Panc1 (cell line): ENCODE results near the gene KCNB1. TPM values are rescaled to one million over a fixed set of nuclear protein-coding genes. Genes with fewer than 3 reads are reported as not detected.

Experiments used
- ATAC-seq: fragments of 200-7000 bp; cut with Tn5 transposase; 2 replicates; pipeline ENCODE4 v1.9.1; 2020; ENCODE audit warnings: mild to moderate bottlenecking, moderate library complexity
- BruUV-seq: library from RNA; stranded (reverse); fragments of 400-500 nt; replicated peaks from 2 replicates; lab custom pipeline; 2021; lab: Mats Ljungman, UMichigan
- CTCF ChIA-PET: fragments of 300-600 bp; sonication (Branson Sonifier 250); formaldehyde crosslinking; loops from one replicate; lab custom pipeline; 2022; ENCODE audit warnings: antibody characterized with exemption; lab: Charles Lee
- POLR2A ChIA-PET: fragments of 300-600 bp; sonication (Branson Sonifier 250); formaldehyde crosslinking; loops from one replicate; lab custom pipeline; 2022; ENCODE audit warnings: antibody characterized with exemption; lab: Charles Lee
- DNase-seq: peaks from one replicate; pipeline ENCODE4 v3.0.0-alpha.2; 2010; ENCODE audit warnings: low read depth, low spot score
- H3K27ac ChIP-seq: 2 replicates; pipeline ENCODE4 v1.5.1; 2011; ENCODE audit warnings: mild to moderate bottlenecking, low read length, inconsistent platforms
- H3K27me3 ChIP-seq: fragments of 200-500 bp; sonication (Bioruptor generic); 2 replicates; pipeline ENCODE4 v1.6.0; 2014; ENCODE audit warnings: low read length, inconsistent platforms; ENCODE audit not compliant: control insufficient read depth, insufficient read depth
- H3K36me3 ChIP-seq: fragments of 200-500 bp; sonication (Bioruptor generic); 2 replicates; pipeline ENCODE4 v1.5.1; 2014; ENCODE audit warnings: inconsistent platforms, mild to moderate bottlenecking, low read length, moderate library complexity; ENCODE audit not compliant: control insufficient read depth, insufficient read depth
- H3K4me1 ChIP-seq: 2 replicates; pipeline ENCODE4 v1.5.1; 2011; ENCODE audit warnings: inconsistent platforms, mild to moderate bottlenecking, low read length, moderate library complexity; ENCODE audit not compliant: control insufficient read depth, insufficient read depth
- H3K4me3 ChIP-seq, 2 experiments: 2 replicates each; pipeline ENCODE4 v1.5.1; 2011 to 2012; ENCODE audit warnings: low read depth in 2 of 2, low read length in 2 of 2, mild to moderate bottlenecking in 2 of 2, inconsistent platforms in 1 of 2, moderate library complexity in 1 of 2
- H3K9me3 ChIP-seq: fragments of 200-500 bp; sonication (Bioruptor generic); 2 replicates; pipeline ENCODE4 v1.5.1; 2014; ENCODE audit warnings: low read depth, mild to moderate bottlenecking, inconsistent platforms, low read length, moderate library complexity; ENCODE audit not compliant: control insufficient read depth, insufficient read depth
- POLR2AphosphoS5 ChIP-seq: IDR thresholded peaks from 2 replicates; pipeline ENCODE4 v1.6.1; 2012; ENCODE audit warnings: mild to moderate bottlenecking, low read depth, low read length, moderate library complexity
- SIN3A ChIP-seq: IDR thresholded peaks from 2 replicates; pipeline ENCODE4 v1.6.1; 2012; ENCODE audit warnings: low read depth, mild to moderate bottlenecking, low read length, moderate library complexity, borderline replicate concordance; ENCODE audit not compliant: insufficient read depth
- TCF7L2 ChIP-seq: IDR thresholded peaks from 2 replicates; pipeline ENCODE4 v1.6.1; 2011; ENCODE audit warnings: mild to moderate bottlenecking, low read depth, low read length, inconsistent platforms
- in situ Hi-C: cut with HindIII; loops from 2 replicates; pipeline ENCODE4 v1.10.0; 2016; ENCODE audit warnings: low sequenced_read_pairs, low pct_unique_long_range_greater_than_20kb
- intact Hi-C: fragments of 100-400 bp; cut with micrococcal nuclease; formaldehyde crosslinking; loops from one replicate; pipeline ENCODE4 v1.10.0; 2022; ENCODE audit not compliant: unreplicated experiment
- total RNA-seq: library from RNA; stranded (reverse); gene quantifications from one replicate; pipeline ENCODE4 v1.2.1, GENCODE V29; 2021; ENCODE audit not compliant: unreplicated experiment
- TF ChIP-seq, protein P1 (sequence below): fragments of 450-650 bp; IDR thresholded peaks from 2 replicates; pipeline ENCODE4 v1.5.1; 2017; ENCODE audit warnings: mild to moderate bottlenecking
- TF ChIP-seq, protein P2 (sequence below), 2 experiments: IDR thresholded peaks; 2 replicates each; pipeline ENCODE4 v1.6.1; 2011 to 2012; ENCODE audit warnings: low read depth in 2 of 2, control low read depth in 1 of 2, low read length in 1 of 2, mild to moderate bottlenecking in 1 of 2, moderate library complexity in 1 of 2; ENCODE audit not compliant: insufficient read depth in 1 of 2

Gene KCNB1
- total RNA-seq, 1 experiment from 2014 or later, result 11.1 TPM

DNA sequence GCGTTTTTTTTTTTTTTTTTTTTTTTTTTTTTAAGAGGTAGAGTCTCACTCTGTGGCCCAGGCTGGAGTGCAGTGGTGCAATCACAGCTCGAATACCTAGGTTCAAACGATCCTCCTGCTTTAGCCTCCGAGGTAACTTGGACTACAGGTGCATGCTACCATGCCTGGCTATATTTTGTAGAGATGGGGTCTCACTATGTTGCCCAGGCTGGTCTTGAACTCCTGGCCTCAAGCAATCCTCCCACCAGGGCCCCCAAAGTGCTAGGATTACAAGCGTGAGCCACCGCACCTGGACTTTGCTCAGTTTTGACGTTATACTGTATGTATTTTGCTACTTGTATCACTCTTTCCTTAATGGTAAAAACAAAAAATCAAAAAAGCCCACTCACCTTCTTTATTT lies 103.1 kb downstream of the KCNB1 start:
- intact Hi-C loops, result no loop called here
- no TSS peak for BruUV-seq

DNA sequence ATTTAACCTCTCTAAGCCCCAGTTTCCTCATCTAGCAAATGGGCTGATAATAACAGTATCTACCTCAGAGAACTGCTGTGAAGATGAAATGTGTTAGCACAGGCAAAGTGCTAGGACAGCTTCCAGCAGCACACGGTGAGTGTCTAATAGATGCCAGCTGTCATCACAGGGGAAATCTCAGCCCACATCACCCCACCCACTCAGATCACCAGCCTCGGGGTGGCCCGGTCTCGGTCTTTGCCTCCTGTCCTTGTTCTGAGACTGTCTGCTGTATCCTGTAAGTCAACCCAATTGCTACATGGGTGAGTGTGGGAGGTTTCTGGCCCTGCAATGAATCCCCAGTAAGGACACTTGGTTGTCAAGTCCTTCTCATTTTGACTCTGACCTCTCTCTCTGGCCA lies 105.1 kb downstream of the KCNB1 start:
- no TSS peak for BruUV-seq

More for the DNA sequence above, 103.1 kb downstream of the KCNB1 start:
- no peak for DNase-seq
- H3K27ac ChIP-seq, result peak overlapping the region; percentile 94; the same call in 1 of the 2 replicates
- no peaks in the 10 kb centered on the region for H3K36me3 ChIP-seq
- ATAC-seq, result no peak
- ChIA-PET POLR2A (no interaction called here), CTCF (interaction anchor here (0.6 kb wide), 1 partner anchor 1997 kb away, joined by 3 read pairs; no protein-coding TSS in a partner anchor)
- no peak for TF ChIP-seq TCF7L2
- no peak for TF ChIP-seq SIN3A
- TF ChIP-seq, protein P1, sequence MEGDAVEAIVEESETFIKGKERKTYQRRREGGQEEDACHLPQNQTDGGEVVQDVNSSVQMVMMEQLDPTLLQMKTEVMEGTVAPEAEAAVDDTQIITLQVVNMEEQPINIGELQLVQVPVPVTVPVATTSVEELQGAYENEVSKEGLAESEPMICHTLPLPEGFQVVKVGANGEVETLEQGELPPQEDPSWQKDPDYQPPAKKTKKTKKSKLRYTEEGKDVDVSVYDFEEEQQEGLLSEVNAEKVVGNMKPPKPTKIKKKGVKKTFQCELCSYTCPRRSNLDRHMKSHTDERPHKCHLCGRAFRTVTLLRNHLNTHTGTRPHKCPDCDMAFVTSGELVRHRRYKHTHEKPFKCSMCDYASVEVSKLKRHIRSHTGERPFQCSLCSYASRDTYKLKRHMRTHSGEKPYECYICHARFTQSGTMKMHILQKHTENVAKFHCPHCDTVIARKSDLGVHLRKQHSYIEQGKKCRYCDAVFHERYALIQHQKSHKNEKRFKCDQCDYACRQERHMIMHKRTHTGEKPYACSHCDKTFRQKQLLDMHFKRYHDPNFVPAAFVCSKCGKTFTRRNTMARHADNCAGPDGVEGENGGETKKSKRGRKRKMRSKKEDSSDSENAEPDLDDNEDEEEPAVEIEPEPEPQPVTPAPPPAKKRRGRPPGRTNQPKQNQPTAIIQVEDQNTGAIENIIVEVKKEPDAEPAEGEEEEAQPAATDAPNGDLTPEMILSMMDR, result no peak
- TF ChIP-seq POLR2AphosphoS5, result no peak
- TF ChIP-seq, protein P2, sequence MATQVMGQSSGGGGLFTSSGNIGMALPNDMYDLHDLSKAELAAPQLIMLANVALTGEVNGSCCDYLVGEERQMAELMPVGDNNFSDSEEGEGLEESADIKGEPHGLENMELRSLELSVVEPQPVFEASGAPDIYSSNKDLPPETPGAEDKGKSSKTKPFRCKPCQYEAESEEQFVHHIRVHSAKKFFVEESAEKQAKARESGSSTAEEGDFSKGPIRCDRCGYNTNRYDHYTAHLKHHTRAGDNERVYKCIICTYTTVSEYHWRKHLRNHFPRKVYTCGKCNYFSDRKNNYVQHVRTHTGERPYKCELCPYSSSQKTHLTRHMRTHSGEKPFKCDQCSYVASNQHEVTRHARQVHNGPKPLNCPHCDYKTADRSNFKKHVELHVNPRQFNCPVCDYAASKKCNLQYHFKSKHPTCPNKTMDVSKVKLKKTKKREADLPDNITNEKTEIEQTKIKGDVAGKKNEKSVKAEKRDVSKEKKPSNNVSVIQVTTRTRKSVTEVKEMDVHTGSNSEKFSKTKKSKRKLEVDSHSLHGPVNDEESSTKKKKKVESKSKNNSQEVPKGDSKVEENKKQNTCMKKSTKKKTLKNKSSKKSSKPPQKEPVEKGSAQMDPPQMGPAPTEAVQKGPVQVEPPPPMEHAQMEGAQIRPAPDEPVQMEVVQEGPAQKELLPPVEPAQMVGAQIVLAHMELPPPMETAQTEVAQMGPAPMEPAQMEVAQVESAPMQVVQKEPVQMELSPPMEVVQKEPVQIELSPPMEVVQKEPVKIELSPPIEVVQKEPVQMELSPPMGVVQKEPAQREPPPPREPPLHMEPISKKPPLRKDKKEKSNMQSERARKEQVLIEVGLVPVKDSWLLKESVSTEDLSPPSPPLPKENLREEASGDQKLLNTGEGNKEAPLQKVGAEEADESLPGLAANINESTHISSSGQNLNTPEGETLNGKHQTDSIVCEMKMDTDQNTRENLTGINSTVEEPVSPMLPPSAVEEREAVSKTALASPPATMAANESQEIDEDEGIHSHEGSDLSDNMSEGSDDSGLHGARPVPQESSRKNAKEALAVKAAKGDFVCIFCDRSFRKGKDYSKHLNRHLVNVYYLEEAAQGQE (IDR thresholded peaks at IDR 0.05; ENCODE audit: insufficient read depth in 1 of 2, low read depth in 2 of 2, low read length in 1 of 2), result no peak
- H3K9me3 ChIP-seq, result no peaks in the 10 kb centered on the region
- H3K4me3 ChIP-seq, result no peak overlapping the region
- H3K27me3 ChIP-seq, result no peaks in the 10 kb centered on the region
- H3K4me1 ChIP-seq, result peaks cover 56% of the 10 kb centered on the region
- in situ Hi-C loops, result no loop called here

More for the DNA sequence above, 105.1 kb downstream of the KCNB1 start:
- TF ChIP-seq POLR2AphosphoS5 (no peak), TCF7L2 (no peak), SIN3A (no peak)
- TF ChIP-seq, protein P2 (IDR thresholded peaks at IDR 0.05; ENCODE audit: insufficient read depth in 1 of 2, low read depth in 2 of 2, low read length in 1 of 2), result no peak
- TF ChIP-seq, protein P1, result no peak
- Histone ChIP-seq H3K27ac (peak overlapping the region; percentile 63; the same call in 1 of the 2 replicates), H3K4me3 (no peak overlapping the region), H3K36me3 (no peaks in the 10 kb centered on the region), H3K4me1 (peaks cover 36% of the 10 kb centered on the region), H3K9me3 (no peaks in the 10 kb centered on the region), H3K27me3 (no peaks in the 10 kb centered on the region)
- ATAC-seq, result no peak
- DNase-seq, result no peak
- ChIA-PET CTCF (interaction anchor here (0.5 kb wide), 1 partner anchor 15 kb away, joined by 6 read pairs; no protein-coding TSS in a partner anchor), POLR2A (interaction anchor here (0.7 kb wide), 1 partner anchor 37 kb away, joined by 3 read pairs; no protein-coding TSS in a partner anchor)
- in situ Hi-C loops, result no loop called here
- intact Hi-C loops, result no loop called here
